ENCODE measurements around the gene SPRTN.

DNA sequence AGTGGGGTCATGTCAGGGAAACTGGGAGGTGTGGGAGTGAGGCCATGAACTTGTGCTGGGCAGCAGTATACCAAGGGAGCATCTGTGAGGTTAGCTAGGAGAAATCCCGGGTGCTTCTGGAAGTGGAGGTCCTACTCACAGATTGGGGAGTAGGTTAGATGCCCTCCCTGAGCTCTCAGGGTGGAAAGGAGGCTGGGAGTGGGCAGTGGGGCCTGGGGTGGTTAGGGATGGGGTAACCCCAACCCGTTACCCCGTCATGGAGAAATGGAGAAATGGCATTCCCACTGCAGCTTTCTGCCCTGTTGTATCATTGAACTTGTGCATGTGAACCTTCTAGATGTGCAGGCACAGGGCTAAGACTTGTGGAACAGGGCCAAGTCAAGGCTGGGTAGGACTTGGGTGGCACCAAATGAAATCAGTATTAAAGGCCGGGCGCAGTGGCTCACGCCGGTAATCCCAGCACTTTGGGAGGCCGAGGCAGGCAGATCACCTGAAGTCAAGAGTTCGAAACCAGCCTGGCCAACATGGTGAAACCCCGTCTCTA lies 27.6 kb upstream of the SPRTN start:
- no peak for TF ChIP-seq CTCF (IDR thresholded peaks at IDR 0.05; ENCODE audit: extremely low read depth in 1 of 2, insufficient read depth in 1 of 2, low read depth in 1 of 2, low read length in 2 of 2)
- TF ChIP-seq POLR2AphosphoS5 (IDR thresholded peaks at IDR 0.05; ENCODE audit: insufficient read depth, low read depth, low read length) = no peak
- no peak for TF ChIP-seq EZH2 (IDR thresholded peaks at IDR 0.05; ENCODE audit: borderline replicate concordance, low read depth, low read length, severe bottlenecking)
